HCT116 (cell line): Measurements from ENCODE around the gene SCARB1. TPM values are rescaled to one million over a fixed set of nuclear protein-coding genes. Genes with fewer than 3 reads are reported as not detected.

Source experiments
- ATAC-seq: fragments of 200-7000 bp; cut with Tn5 transposase; 2 replicates; pipeline ENCODE4 v1.9.1; 2020; ENCODE audit warnings: mild to moderate bottlenecking, moderate library complexity
- BruUV-seq: library from RNA; stranded (reverse); fragments of 400-500 nt; replicated peaks from 2 replicates; lab custom pipeline; 2021; lab: Mats Ljungman, UMichigan
- CTCF ChIA-PET: fragments of 300-600 bp; sonication (Branson Sonifier 250); formaldehyde crosslinking; loops from one replicate; lab custom pipeline; 2021; ENCODE audit warnings: antibody characterized with exemption; lab: Charles Lee
- POLR2A ChIA-PET: fragments of 300-600, 350-600 bp; sonication (Branson Sonifier 250); formaldehyde crosslinking; loops from one replicate; lab custom pipeline; 2021; ENCODE audit warnings: antibody characterized with exemption; lab: Charles Lee
- RAD21 ChIA-PET, 2 experiments: fragments of 300-600 bp; sonication (Branson Sonifier 250); formaldehyde crosslinking; loops; one replicate each; lab custom pipeline; 2023; ENCODE audit warnings: low total read pairs in 2 of 2; ENCODE audit not compliant: uncharacterized antibody in 2 of 2, unreplicated experiment in 2 of 2, low non-redundant PET in 1 of 2; lab: Charles Lee
- DNase-seq: peaks from one replicate; pipeline ENCODE4 v3.0.0-alpha.2; 2010; ENCODE audit warnings: low read depth, low spot score
- H2AFZ ChIP-seq: fragments of 200-600 bp; shearing (Covaris generic), sonication (generic); 2 replicates; pipeline ENCODE4 v1.6.1; 2017; ENCODE audit warnings: low read depth, mixed run types, mixed read lengths, antibody characterized with exemption, low read length; ENCODE audit not compliant: poor library complexity, severe bottlenecking
- H3K27ac ChIP-seq: 2 replicates; pipeline ENCODE4 v1.5.1; 2012; ENCODE audit warnings: low read depth, low read length
- H3K27me3 ChIP-seq: fragments of 200-600 bp; sonication (generic); 2 replicates; pipeline ENCODE4 v1.6.1; 2016; ENCODE audit warnings: mixed run types, low read length, mixed read lengths; ENCODE audit not compliant: insufficient read depth
- H3K36me3 ChIP-seq, 2 experiments: fragments of 200-500 bp in 1 of 2; fragments of 200-600 bp in 1 of 2; sonication (Bioruptor generic) in 1 of 2; sonication (generic) in 1 of 2; 2 replicates each; pipeline versions ENCODE4 v1.5.1 to v1.6.1; 2014 to 2016; ENCODE audit warnings: low read length in 2 of 2, inconsistent platforms in 1 of 2, mixed read lengths in 1 of 2, mixed run types in 1 of 2; ENCODE audit not compliant: insufficient read depth in 2 of 2, control insufficient read depth in 1 of 2
- H3K4me1 ChIP-seq, 2 experiments: fragments of 200-600 bp in 1 of 2; sonication (generic) in 1 of 2; 2 replicates each; pipeline versions ENCODE4 v1.5.1 to v1.6.1; 2012 to 2017; ENCODE audit warnings: low read length in 2 of 2, inconsistent platforms in 1 of 2, mild to moderate bottlenecking in 1 of 2, mixed read lengths in 1 of 2, mixed run types in 1 of 2, moderate library complexity in 1 of 2; ENCODE audit not compliant: insufficient read depth in 2 of 2, control insufficient read depth in 1 of 2
- H3K4me2 ChIP-seq: fragments of 200-600 bp; sonication (generic); 2 replicates; pipeline ENCODE4 v1.6.1; 2017; ENCODE audit warnings: mixed run types, low read length, mixed read lengths
- H3K4me3 ChIP-seq, 2 experiments: fragments of 200-600 bp in 1 of 2; sonication (generic) in 1 of 2; replicated peaks in 1 of 2; 2 replicates each; pipeline ENCODE4 v1.5.1; 2011 to 2016; ENCODE audit warnings: low read length in 2 of 2, control low read depth in 1 of 2, low read depth in 1 of 2, mild to moderate bottlenecking in 1 of 2, mixed read lengths in 1 of 2, mixed run types in 1 of 2
- H3K79me2 ChIP-seq: fragments of 200-600 bp; sonication (generic); 2 replicates; pipeline ENCODE4 v1.6.1; 2017; ENCODE audit warnings: mild to moderate bottlenecking, mixed run types, low read length, moderate library complexity, mixed read lengths; ENCODE audit not compliant: insufficient read depth
- H3K9ac ChIP-seq: fragments of 200-600 bp; sonication (generic); 2 replicates; pipeline ENCODE4 v1.6.1; 2016; ENCODE audit warnings: low read length, mixed read lengths
- H3K9me2 ChIP-seq: fragments of 200-600 bp; sonication (generic), shearing (Covaris generic); 2 replicates; pipeline ENCODE4 v1.6.1; 2017; ENCODE audit warnings: mixed run types, mild to moderate bottlenecking, moderate library complexity; ENCODE audit not compliant: insufficient read depth
- H3K9me3 ChIP-seq, 2 experiments: fragments of 200-500 bp in 1 of 2; fragments of 200-600 bp in 1 of 2; sonication (Bioruptor generic) in 1 of 2; sonication (generic) in 1 of 2; 2 replicates each; pipeline ENCODE4 v1.6.1; 2014 to 2017; ENCODE audit warnings: low read length in 2 of 2, mixed read lengths in 2 of 2, inconsistent platforms in 1 of 2, low read depth in 1 of 2, mild to moderate bottlenecking in 1 of 2, mixed run types in 1 of 2, moderate library complexity in 1 of 2; ENCODE audit not compliant: control insufficient read depth in 1 of 2, insufficient read depth in 1 of 2
- H4K20me1 ChIP-seq: fragments of 200-600 bp; sonication (generic), shearing (Covaris generic); 2 replicates; pipeline ENCODE4 v1.6.1; 2017; ENCODE audit warnings: mixed run types, mild to moderate bottlenecking, moderate library complexity; ENCODE audit not compliant: insufficient read depth
- ATF3 ChIP-seq: IDR thresholded peaks from 2 replicates; pipeline ENCODE4 v1.6.1; 2012
- CBX3 ChIP-seq: IDR thresholded peaks from 2 replicates; pipeline ENCODE4 v1.6.1; 2012; ENCODE audit warnings: low read depth
- CEBPB ChIP-seq: IDR thresholded peaks from 2 replicates; pipeline ENCODE4 v1.6.1; 2012; ENCODE audit warnings: low read depth
- CTCF ChIP-seq, 3 experiments: fragments of 200-600 bp in 1 of 3; sonication (generic) in 1 of 3; IDR thresholded peaks in 2 of 3; conservative IDR thresholded peaks in 1 of 3; 2 replicates each; pipeline ENCODE4 v1.5.1; 2012 to 2017; ENCODE audit warnings: low read depth in 2 of 3, low read length in 2 of 3, antibody characterized with exemption in 1 of 3, borderline replicate concordance in 1 of 3, control low read depth in 1 of 3, mild to moderate bottlenecking in 1 of 3, mixed read lengths in 1 of 3, mixed run types in 1 of 3, moderate library complexity in 1 of 3; ENCODE audit not compliant: insufficient read depth in 1 of 3
- EGR1 ChIP-seq: IDR thresholded peaks from 2 replicates; pipeline ENCODE4 v1.6.1; 2012; ENCODE audit warnings: low read depth
- ELF1 ChIP-seq: IDR thresholded peaks from 2 replicates; pipeline ENCODE4 v1.6.1; 2012; ENCODE audit warnings: low read depth, borderline replicate concordance
- EZH2 ChIP-seq: fragments of 200-600 bp; sonication (generic); IDR thresholded peaks from 2 replicates; pipeline ENCODE4 v1.6.1; 2017; ENCODE audit warnings: antibody characterized with exemption, mixed run types
- EZH2phosphoT487 ChIP-seq: fragments of 200-600 bp; IDR thresholded peaks from 2 replicates; pipeline ENCODE4 v1.6.1; 2018; ENCODE audit warnings: antibody characterized with exemption, borderline replicate concordance
- FOSL1 ChIP-seq: IDR thresholded peaks from 2 replicates; pipeline ENCODE4 v1.6.1; 2012; ENCODE audit warnings: low read depth
- JUND ChIP-seq: IDR thresholded peaks from 2 replicates; pipeline ENCODE4 v1.6.1; 2012
- MAX ChIP-seq: IDR thresholded peaks from 2 replicates; pipeline ENCODE4 v1.6.1; 2012
- POLR2A ChIP-seq: IDR thresholded peaks from 2 replicates; pipeline ENCODE4 v1.7.0; 2011; ENCODE audit warnings: borderline replicate concordance; ENCODE audit not compliant: insufficient read depth, insufficient read length; ENCODE audit errors: extremely low read depth
- POLR2AphosphoS5 ChIP-seq: IDR thresholded peaks from 2 replicates; pipeline ENCODE4 v1.6.1; 2011; ENCODE audit warnings: mild to moderate bottlenecking, low read depth, low read length, moderate library complexity
- RAD21 ChIP-seq: IDR thresholded peaks from 2 replicates; pipeline ENCODE4 v1.6.1; 2012; ENCODE audit warnings: low read depth, mild to moderate bottlenecking
- SIN3A ChIP-seq: IDR thresholded peaks from 2 replicates; pipeline ENCODE4 v1.6.1; 2012; ENCODE audit warnings: low read depth
- SP1 ChIP-seq: IDR thresholded peaks from 2 replicates; pipeline ENCODE4 v1.6.1; 2012; ENCODE audit warnings: low read depth
- SRF ChIP-seq: IDR thresholded peaks from 2 replicates; pipeline ENCODE4 v1.6.1; 2012; ENCODE audit warnings: low read depth
- TCF7L2 ChIP-seq: IDR thresholded peaks from 2 replicates; pipeline ENCODE4 v1.7.0; 2011; ENCODE audit warnings: borderline replicate concordance, inconsistent platforms; ENCODE audit not compliant: insufficient read depth, insufficient read length; ENCODE audit errors: extremely low read depth
- YY1 ChIP-seq: IDR thresholded peaks from 2 replicates; pipeline ENCODE4 v1.6.1; 2011; ENCODE audit warnings: low read length, low read depth, moderate library complexity, mild to moderate bottlenecking; ENCODE audit not compliant: insufficient replicate concordance; ENCODE audit errors: extremely low read depth
- ZFX ChIP-seq: fragments of 450-650 bp; IDR thresholded peaks from 2 replicates; pipeline ENCODE4 v1.6.1; 2017
- ZNF274 ChIP-seq: fragments of 200-500 bp; sonication (Bioruptor generic); IDR thresholded peaks from 2 replicates; pipeline ENCODE4 v1.6.1; 2014; ENCODE audit warnings: mild to moderate bottlenecking, low read depth, low read length, inconsistent platforms
- intact Hi-C: fragments of 100-400 bp; cut with micrococcal nuclease; formaldehyde crosslinking; loops from 2 replicates; pipeline ENCODE4 v1.10.0; 2022
- total RNA-seq: library from RNA; stranded (reverse); gene quantifications from one replicate; pipeline ENCODE4 v1.2.1, GENCODE V29; 2021; ENCODE audit not compliant: unreplicated experiment

The SCARB1 gene
- total RNA-seq, 1 experiment from 2014 or later, result 95.5 TPM

GRCh38 chr12:124730455-124730932 lies 133.2 kb downstream of the SCARB1 start:
- ChIA-PET RAD21 (no interaction called here), CTCF (no interaction called here), POLR2A (no interaction called here)
- H3K27ac ChIP-seq, result no peak overlapping the region
- BruUV-seq, result no TSS peak
- H3K4me2 ChIP-seq, result no peak overlapping the region
- H3K9me3 ChIP-seq, result no peaks in the 10 kb centered on the region
- no peaks in the 10 kb centered on the region for H3K79me2 ChIP-seq
- no peaks in the 10 kb centered on the region for H3K36me3 ChIP-seq
- H3K4me1 ChIP-seq, result peaks cover 30 to 43% of the 10 kb centered on the region in 2 experiments
- DNase-seq (no peak), ATAC-seq (no peak)
- H4K20me1 ChIP-seq, result no peaks in the 10 kb centered on the region
- no peak overlapping the region for H2AFZ ChIP-seq
- TF ChIP-seq EGR1 (no peak), SIN3A (no peak), EZH2phosphoT487 (no peak), POLR2AphosphoS5 (no peak), FOSL1 (no peak)
- no peaks in the 10 kb centered on the region for H3K9me2 ChIP-seq
- no peak overlapping the region for H3K9ac ChIP-seq
- intact Hi-C loops, result no loop called here
- H3K27me3 ChIP-seq, result no peaks in the 10 kb centered on the region
- H3K4me3 ChIP-seq, result no peak overlapping the region

- peak overlapping the region; percentile 81 for H3K4me2 ChIP-seq
- H3K4me3 ChIP-seq, result peak overlapping the region in 1 of 2 experiments; percentile 41; a peak in 2 of 4 replicates
- no peaks in the 10 kb centered on the region for H3K9me2 ChIP-seq
- no peaks in the 10 kb centered on the region for H3K9me3 ChIP-seq
- ChIA-PET POLR2A (no interaction called here), RAD21 (interaction anchor here in 1 of 2 experiments (1.6 kb wide), 1 partner anchor 210 kb away, joined by 3 read pairs; no protein-coding TSS in a partner anchor), CTCF (interaction anchor here (0.7 to 1.0 kb wide), 2 partner anchors 209 to 380 kb away, joined by 3 to 4 read pairs; no protein-coding TSS in a partner anchor)
- intact Hi-C loops, result loop anchor here (5.0 kb wide), 1 partner anchor 161 kb away; the partner anchor contains the start of gene NCOR2
- H3K36me3 ChIP-seq, result no peaks in the 10 kb centered on the region
- no peaks in the 10 kb centered on the region for H3K79me2 ChIP-seq
- H3K27ac ChIP-seq, result peak overlapping the region; percentile 62
- H4K20me1 ChIP-seq, result no peaks in the 10 kb centered on the region
- ATAC-seq (peak; percentile 73), DNase-seq (peak; percentile 52)
- no peaks in the 10 kb centered on the region for H3K27me3 ChIP-seq
- no TSS peak for BruUV-seq
- H2AFZ ChIP-seq, result peak overlapping the region; percentile 77
- peaks cover 21 to 33% of the 10 kb centered on the region in 2 experiments for H3K4me1 ChIP-seq
- H3K9ac ChIP-seq, result no peak overlapping the region
- TF ChIP-seq CBX3 (peak; percentile 4; the same call in 1 of the 2 replicates), POLR2AphosphoS5 (no peak), ELF1 (no peak), ZFX (no peak), TCF7L2 (no peak), CEBPB (no peak), EGR1 (no peak), MAX (no peak), SRF (no peak), ZNF274 (no peak), SP1 (no peak), CTCF (IDR thresholded peaks at IDR 0.05 in 2 of 3, conservative IDR thresholded peaks at IDR 0.05 in 1 of 3; ENCODE audit: borderline replicate concordance in 1 of 3, insufficient read depth in 1 of 3, low read depth in 2 of 3, low read length in 2 of 3) (peak in 2 of 3 experiments; percentile 22 to 48; a peak in 2 of 6 replicates), SIN3A (no peak), EZH2phosphoT487 (no peak), EZH2 (no peak), YY1 (no peak), RAD21 (peak; percentile 83), POLR2A (no peak), ATF3 (no peak), JUND (no peak)
These were observed 135.7 kb downstream of the SCARB1 start for GRCh38 chr12:124727922-124728321.
